D721Med (cell line): ENCODE data around the gene SIK3.

Experiments
- DNase-seq: peaks from one replicate; pipeline ENCODE4 v3.0.0; 2011; ENCODE audit warnings: low spot score; ENCODE audit not compliant: insufficient read length
- FAIRE-seq: peaks from 2 replicates; lab custom pipeline; 2011; peaks lifted over from hg19 to GRCh38; lab: Jason Lieb, UNC
- TF ChIP-seq, protein P1 (sequence below): IDR thresholded peaks from 2 replicates; pipeline ENCODE4 v1.5.1; 2012; ENCODE audit warnings: mild to moderate bottlenecking, control low read depth; ENCODE audit not compliant: insufficient read depth; ENCODE audit errors: missing control alignments

SIK3 gene

GRCh38 chr11:116909245-116909644 is 189.0 kb downstream of the SIK3 start:
- DNase-seq (no peak), FAIRE-seq (no peak)
- TF ChIP-seq, protein P1, sequence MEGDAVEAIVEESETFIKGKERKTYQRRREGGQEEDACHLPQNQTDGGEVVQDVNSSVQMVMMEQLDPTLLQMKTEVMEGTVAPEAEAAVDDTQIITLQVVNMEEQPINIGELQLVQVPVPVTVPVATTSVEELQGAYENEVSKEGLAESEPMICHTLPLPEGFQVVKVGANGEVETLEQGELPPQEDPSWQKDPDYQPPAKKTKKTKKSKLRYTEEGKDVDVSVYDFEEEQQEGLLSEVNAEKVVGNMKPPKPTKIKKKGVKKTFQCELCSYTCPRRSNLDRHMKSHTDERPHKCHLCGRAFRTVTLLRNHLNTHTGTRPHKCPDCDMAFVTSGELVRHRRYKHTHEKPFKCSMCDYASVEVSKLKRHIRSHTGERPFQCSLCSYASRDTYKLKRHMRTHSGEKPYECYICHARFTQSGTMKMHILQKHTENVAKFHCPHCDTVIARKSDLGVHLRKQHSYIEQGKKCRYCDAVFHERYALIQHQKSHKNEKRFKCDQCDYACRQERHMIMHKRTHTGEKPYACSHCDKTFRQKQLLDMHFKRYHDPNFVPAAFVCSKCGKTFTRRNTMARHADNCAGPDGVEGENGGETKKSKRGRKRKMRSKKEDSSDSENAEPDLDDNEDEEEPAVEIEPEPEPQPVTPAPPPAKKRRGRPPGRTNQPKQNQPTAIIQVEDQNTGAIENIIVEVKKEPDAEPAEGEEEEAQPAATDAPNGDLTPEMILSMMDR: no peak

DNA sequence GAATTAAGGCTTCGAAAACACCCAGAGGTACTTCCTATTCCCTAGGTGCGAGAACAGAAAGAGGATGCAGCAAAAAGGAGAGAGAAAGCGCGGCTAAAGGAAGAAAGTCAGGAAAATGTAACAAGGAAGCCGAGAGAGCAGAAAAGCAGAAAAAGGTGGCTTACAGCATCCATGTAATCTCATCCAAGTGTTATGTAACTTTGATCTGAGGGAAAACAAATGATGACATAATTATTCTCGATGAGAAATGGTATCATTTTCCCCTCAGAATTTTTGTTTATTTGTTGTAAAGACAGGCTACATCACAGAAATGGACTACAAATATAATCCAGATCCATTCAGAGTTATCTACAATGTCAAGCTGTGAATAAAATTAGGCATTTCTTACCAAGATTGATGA is 191.7 kb downstream of the SIK3 start:
- TF ChIP-seq, protein P1: no peak
- DNase-seq: no peak
- no peak for FAIRE-seq

- FAIRE-seq (no peak), DNase-seq (no peak)
- TF ChIP-seq, protein P1: no peak
Measured at GRCh38 chr11:116903090-116903489, 195.1 kb downstream of the SIK3 start.

DNA sequence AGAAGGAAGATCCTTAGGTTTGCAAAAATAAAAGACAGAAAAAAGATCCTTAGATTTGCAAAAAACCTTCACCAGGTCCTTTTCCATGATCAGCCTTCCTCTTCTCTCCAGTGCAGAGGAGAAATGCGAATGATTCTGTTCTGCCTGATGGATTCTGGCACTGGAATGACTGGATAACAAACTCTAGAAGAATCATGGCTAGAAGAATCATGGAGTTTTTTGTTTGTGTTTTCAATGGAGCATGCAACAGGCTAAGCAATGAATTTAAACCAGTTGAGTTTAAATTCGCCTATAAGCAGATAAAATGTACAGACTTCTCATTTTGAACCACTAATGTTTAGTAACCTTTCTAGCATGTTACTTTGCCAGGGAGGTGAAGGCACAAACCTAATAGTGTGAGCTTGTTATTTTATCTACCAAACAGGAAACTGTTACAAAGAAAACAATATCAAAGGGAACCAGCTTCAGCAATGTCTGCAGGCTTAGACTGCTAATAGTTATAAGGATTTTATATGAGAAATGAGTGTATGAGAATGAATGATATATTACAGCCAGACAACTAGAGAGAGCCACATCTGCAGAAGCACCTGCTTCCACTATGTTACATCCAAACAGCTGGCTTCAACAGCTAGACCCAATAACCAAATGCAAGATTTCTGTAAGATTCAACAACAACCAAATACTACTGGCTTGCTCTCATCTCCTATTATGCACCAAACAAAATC is 196.1 kb downstream of the SIK3 start:
- no peak for FAIRE-seq
- no peak for DNase-seq
- TF ChIP-seq, protein P1: no peak

DNA sequence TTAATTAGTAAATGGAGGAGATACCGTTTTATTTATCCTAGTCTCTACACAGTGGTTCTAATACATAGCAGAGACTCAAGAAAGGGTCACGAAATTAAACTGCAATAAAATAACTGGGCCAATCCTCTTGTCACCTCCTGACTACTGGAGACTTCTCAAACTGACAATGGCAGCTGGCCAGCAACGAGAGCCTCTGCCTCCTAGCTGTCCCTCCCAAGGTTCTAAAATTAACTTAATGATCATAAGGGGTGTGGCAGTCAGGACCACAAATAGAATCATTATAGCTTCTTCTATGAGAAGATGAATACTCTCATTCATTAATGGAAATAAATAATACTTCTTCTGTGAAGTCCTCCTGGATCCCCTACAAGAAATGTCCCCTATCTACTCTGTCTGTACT is 197.0 kb downstream of the SIK3 start:
- no peak for DNase-seq
- no peak for FAIRE-seq
- TF ChIP-seq, protein P1: no peak

DNA sequence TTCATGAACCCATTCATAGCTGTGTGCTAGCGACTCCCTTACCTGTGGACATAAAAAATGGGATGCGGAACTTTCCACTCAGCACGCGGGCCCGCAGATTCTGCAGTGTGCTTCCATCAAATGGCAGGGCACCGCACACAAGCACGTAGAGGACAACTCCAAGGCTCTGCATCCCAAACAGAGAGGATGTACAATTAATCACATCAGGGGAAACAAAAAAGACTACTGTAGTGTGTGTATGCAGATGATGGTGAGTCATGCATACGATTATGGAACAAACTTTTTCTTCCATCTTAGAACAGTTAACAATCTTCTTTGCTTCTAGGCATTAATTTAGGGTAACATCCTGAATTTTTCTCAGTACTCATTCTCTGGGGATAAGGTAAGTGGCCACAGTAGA is 202.0 kb downstream of the SIK3 start:
- FAIRE-seq: no peak
- no peak for DNase-seq
- TF ChIP-seq, protein P1: no peak

DNA sequence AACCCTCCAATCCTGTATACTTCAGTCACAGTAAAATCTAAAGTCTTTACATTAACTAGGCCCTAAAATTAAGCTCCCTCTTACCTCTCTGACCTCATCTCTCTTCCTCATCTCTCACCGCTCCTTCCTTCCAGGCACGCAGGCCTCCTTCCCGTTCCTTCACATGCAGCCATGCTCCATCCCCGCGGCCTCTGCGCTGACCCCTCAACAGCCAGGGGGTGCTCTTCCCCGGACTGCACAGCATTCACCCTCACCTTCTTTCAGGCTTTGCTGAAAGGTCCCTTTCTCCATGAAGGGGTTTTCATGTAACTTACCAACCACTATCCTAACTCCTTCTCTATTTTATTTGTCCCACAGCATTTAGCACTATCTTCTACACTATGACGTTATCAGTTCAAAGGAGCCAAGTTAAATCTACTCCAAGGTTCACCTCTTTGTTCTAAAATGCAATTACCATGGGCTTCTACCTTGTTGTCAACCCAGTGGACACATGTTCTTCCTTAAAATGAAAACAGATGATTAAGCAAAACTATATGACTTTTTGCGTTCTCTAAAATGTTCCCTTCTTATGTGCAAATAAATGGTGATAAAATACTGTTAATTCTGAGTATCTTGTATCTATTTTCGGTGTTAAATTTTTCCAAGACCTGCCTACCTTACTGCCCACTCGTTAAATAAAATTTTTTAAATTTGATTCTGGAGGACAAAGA is 203.0 kb downstream of the SIK3 start:
- FAIRE-seq: no peak
- DNase-seq: no peak

More for the DNA sequence above, 203.0 kb downstream of the SIK3 start:
- TF ChIP-seq, protein P1: peak; percentile 4
